Activated T-cell treated with anti-CD3 and anti-CD28 coated beads, Interleukin-2, amount 50 U/mL, for 4 hours (primary cell): ENCODE measurements around the gene PRKD1. TPM values are rescaled to one million over a fixed set of nuclear protein-coding genes. Genes with fewer than 3 reads are reported as not detected.

Experiments
- ATAC-seq, 2 donors: fragments of 200-7000 bp; cut with Tn5 transposase; one replicate each; pipeline ENCODE4 v1.10.0; 2021
- DNase-seq: peaks from one replicate; pipeline ENCODE4 v3.0.0-alpha.2; 2020
- H3K27me3 Mint-ChIP-seq: one replicate; pipeline ENCODE4 v1.8.0; 2021; ENCODE audit warnings: low read depth, mixed read lengths
- H3K36me3 Mint-ChIP-seq: one replicate; pipeline ENCODE4 v1.8.0; 2022; ENCODE audit warnings: mixed read lengths; ENCODE audit not compliant: insufficient read depth
- H3K4me1 Mint-ChIP-seq: one replicate; pipeline ENCODE4 v1.8.0; 2021; ENCODE audit warnings: low read depth, mixed read lengths
- H3K4me3 Mint-ChIP-seq: one replicate; pipeline ENCODE4 v1.8.0; 2021; ENCODE audit warnings: mild to moderate bottlenecking, moderate library complexity, mixed read lengths
- H3K9me3 Mint-ChIP-seq: one replicate; pipeline ENCODE4 v1.8.0; 2021; ENCODE audit warnings: mixed read lengths
- total RNA-seq, 3 donors: library from RNA; stranded (reverse); gene quantifications; one replicate each; pipeline ENCODE4 v1.2.1, GENCODE V29; 2021

Gene PRKD1
- total RNA-seq, 3 donors from 2014 or later = 0.11 TPM; not detected in 2

DNA sequence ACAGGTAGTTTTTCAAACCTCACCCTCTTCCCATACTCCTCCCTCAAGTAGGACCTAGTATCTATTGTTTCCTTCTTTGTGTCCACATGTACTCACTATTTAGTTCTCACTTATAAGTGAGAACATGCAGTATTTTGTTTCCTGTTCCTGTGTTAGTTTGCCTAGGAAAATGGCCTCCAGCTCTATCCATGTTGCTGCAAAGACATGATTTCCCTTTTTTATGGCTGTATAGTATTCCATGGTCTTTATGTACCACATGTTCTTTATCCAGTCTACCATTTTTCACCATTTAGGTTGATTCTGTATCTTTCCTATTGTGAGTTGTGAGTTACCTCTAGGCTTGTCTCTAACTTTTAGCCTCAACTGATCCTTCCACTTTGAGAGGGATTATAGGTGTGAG, 310.7 kb downstream of the PRKD1 start:
- DNase-seq = no peak
- Mint-ChIP-seq H3K36me3 (no peaks in the 10 kb centered on the region), H3K4me3 (no peak overlapping the region), H3K27me3 (no peaks in the 10 kb centered on the region), H3K4me1 (no peaks in the 10 kb centered on the region), H3K9me3 (peaks cover 18% of the 10 kb centered on the region)
- ATAC-seq = no peak

DNA sequence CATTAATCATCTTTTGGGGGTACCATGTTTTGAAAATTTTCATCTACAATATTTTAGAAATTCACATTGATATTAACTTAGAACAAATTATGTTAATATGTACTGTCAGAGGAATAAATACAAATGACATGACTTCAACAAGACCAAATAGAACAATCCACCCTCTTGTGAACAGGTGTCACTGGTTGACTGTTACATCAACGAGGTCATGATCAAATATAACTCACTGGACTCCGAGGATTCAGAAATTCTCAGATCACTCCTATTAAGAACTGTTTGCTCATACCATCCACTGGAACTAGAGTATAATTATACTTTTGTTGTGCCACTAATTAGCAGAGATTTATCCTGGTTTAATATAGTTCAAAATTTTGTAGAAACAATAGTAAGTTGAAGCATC, 318.8 kb downstream of the PRKD1 start:
- no peaks in the 10 kb centered on the region for H3K4me1 Mint-ChIP-seq
- ATAC-seq (no peak), DNase-seq (no peak)
- peaks cover 22% of the 10 kb centered on the region for H3K9me3 Mint-ChIP-seq
- no peaks in the 10 kb centered on the region for H3K36me3 Mint-ChIP-seq
- no peaks in the 10 kb centered on the region for H3K27me3 Mint-ChIP-seq
- H3K4me3 Mint-ChIP-seq = no peak overlapping the region

DNA sequence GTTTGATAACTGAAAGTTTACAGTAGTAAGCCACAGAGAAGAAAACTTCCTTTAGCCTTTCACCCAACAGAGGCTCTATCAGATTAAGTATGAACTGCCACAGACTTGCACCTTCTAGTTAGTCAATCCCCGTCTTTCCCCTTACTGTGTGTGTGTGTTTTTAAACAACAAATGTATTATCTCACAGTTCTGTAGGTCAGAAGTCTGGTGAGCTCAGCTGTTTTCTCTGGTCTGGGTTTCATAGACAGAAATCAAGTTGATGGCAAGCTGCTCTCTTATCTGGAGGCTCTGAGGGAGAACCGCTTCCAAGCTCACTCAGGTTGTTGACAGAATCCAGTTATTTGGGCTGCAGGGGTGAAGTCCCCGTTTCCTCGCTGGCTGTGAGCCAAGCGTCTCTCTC, 320.5 kb downstream of the PRKD1 start:
- DNase-seq (no peak), ATAC-seq (no peak)
- H3K36me3 Mint-ChIP-seq = no peaks in the 10 kb centered on the region
- H3K4me3 Mint-ChIP-seq = no peak overlapping the region
- H3K4me1 Mint-ChIP-seq = no peaks in the 10 kb centered on the region
- peaks cover 22% of the 10 kb centered on the region for H3K9me3 Mint-ChIP-seq
- H3K27me3 Mint-ChIP-seq = no peaks in the 10 kb centered on the region

DNA sequence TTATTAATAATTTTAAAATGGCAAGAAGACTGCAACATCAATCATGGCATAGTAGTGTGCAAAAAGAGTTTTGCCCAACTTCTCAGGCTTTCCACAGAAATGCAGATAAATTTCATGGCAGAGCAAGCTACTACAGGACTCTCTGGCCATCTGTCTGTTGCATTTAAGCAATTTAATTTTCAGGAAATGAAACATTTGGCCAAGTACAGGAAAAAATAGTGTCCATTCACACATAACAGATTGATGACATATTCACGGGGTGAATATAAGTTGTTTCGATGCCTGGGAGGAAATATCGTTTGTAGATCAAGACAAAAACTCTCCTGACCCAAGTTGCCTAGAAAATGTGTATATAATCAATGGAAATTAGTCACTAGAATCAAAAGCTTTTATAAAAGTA, 324.0 kb downstream of the PRKD1 start:
- peaks cover 22% of the 10 kb centered on the region for H3K9me3 Mint-ChIP-seq
- no peak for DNase-seq
- H3K36me3 Mint-ChIP-seq = no peaks in the 10 kb centered on the region
- H3K4me1 Mint-ChIP-seq = no peaks in the 10 kb centered on the region
- H3K27me3 Mint-ChIP-seq = no peaks in the 10 kb centered on the region
- no peak overlapping the region for H3K4me3 Mint-ChIP-seq
- ATAC-seq = no peak

- peaks cover 16% of the 10 kb centered on the region for H3K9me3 Mint-ChIP-seq
Observed at GRCh38 chr14:29601616-29602015, 326.0 kb downstream of the PRKD1 start.

DNA sequence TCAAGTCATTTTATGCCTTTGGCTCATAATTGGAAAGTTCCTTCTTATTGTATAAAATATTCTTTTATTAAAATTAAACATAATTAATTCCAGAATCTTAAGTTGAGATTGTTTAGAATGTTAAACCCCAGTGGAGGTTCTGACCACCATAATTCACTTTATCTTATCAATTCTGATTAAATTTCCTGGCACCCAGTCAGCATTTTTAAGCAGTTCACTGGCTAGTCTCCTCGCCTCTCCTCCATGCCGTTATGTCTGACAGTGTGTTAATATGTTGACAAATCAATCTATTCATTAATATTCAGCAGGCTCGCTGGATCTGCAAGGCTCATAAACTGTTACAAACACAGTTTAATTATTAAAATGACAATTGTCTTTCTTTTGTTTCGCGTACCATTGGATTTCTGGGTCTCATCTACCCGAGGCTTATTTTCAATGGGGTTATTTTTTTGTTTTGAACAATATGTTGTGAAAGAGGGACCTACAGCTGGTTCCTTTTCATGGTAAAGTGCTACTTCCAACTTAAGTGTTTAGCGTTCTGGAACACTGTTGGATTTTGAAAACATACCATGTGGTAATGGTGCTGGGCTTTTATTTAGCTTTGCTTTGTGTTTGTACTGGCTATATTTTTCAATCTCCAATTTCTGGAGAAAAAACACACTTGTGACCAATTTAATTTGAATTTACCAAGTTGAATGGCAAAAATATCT, 339.7 kb downstream of the PRKD1 start:
- H3K27me3 Mint-ChIP-seq = no peaks in the 10 kb centered on the region
- H3K4me3 Mint-ChIP-seq = no peak overlapping the region

More at GRCh38 chr14:29601616-29602015, 326.0 kb downstream of the PRKD1 start:
- DNase-seq (no peak), ATAC-seq (no peak)
- no peaks in the 10 kb centered on the region for H3K4me1 Mint-ChIP-seq
- H3K36me3 Mint-ChIP-seq = no peaks in the 10 kb centered on the region
- H3K27me3 Mint-ChIP-seq = no peaks in the 10 kb centered on the region
- H3K4me3 Mint-ChIP-seq = no peak overlapping the region

DNA sequence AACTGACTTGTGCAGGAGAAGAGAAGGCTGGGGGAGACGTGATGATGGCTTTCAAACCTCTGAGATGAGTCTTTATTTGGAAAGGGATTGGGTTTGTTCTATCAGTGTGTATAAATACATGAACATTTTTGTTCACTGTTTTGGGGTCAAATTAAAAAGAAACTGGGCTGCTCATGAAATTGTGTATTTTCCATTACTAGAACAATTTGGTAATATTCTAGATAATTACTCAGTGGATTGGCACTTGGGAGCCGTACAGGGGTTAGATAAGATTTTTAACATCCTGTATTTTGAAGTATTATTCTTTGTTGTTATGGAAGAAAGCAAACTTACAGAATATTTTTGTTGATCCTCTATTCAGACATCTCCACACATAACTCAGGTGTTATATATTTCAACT, 340.6 kb downstream of the PRKD1 start:
- Mint-ChIP-seq H3K27me3 (no peaks in the 10 kb centered on the region), H3K4me1 (no peaks in the 10 kb centered on the region), H3K36me3 (no peaks in the 10 kb centered on the region), H3K9me3 (peaks cover 9% of the 10 kb centered on the region), H3K4me3 (no peak overlapping the region)
- DNase-seq (no peak), ATAC-seq (no peak)

More for the DNA sequence above, 339.7 kb downstream of the PRKD1 start:
- Mint-ChIP-seq H3K36me3 (no peaks in the 10 kb centered on the region), H3K4me1 (no peaks in the 10 kb centered on the region), H3K9me3 (peaks cover 9% of the 10 kb centered on the region)
- ATAC-seq (no peak), DNase-seq (no peak)

GRCh38 chr14:29584992-29585391, 342.7 kb downstream of the PRKD1 start:
- no peak for ATAC-seq
- H3K36me3 Mint-ChIP-seq = no peaks in the 10 kb centered on the region
- H3K27me3 Mint-ChIP-seq = no peaks in the 10 kb centered on the region
- no peak for DNase-seq
- no peak overlapping the region for H3K4me3 Mint-ChIP-seq
- H3K9me3 Mint-ChIP-seq = peaks cover 9% of the 10 kb centered on the region
- no peaks in the 10 kb centered on the region for H3K4me1 Mint-ChIP-seq

DNA sequence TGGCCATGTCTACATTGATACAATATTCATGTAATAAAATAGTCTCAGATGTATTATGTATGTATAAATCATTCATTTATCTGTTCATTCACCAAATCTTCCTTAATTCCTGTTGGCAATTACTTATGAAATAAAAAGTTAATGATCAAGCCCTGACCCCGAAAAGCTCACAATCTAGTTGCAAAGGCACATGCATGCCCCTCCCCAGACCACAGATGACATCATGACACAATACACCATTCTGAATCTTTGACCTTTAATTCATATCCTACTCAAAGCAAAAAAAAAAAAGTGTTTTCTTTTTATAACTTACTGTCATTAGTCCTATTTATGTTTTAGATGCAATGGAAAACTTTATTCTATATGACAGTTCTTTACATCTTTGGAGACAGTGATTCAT, 346.9 kb downstream of the PRKD1 start:
- Mint-ChIP-seq H3K27me3 (no peaks in the 10 kb centered on the region), H3K36me3 (no peaks in the 10 kb centered on the region), H3K4me1 (no peaks in the 10 kb centered on the region), H3K4me3 (no peak overlapping the region), H3K9me3 (peaks cover 5% of the 10 kb centered on the region)
- DNase-seq (no peak), ATAC-seq (no peak)

DNA sequence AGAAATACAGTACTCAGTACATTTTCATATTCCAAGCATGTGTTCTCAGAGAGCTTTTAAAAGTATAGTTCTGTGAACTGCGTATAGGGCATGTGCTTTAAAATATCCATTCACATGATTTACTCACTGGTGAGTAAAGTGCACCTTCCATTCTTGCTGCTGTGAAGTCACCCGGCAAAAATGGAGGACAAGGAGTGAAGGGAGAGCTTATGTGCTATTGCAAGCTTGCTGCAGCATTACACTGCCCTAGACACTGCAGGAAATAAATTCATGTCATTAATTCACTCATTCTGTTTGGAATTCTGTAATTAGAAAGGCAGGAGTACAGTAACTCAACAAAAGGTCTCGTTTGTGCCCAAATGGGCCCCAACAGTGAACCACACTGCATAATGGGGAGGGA, 347.8 kb downstream of the PRKD1 start:
- no peak overlapping the region for H3K4me3 Mint-ChIP-seq
- no peaks in the 10 kb centered on the region for H3K27me3 Mint-ChIP-seq
- peaks cover 6% of the 10 kb centered on the region for H3K9me3 Mint-ChIP-seq
- no peaks in the 10 kb centered on the region for H3K4me1 Mint-ChIP-seq
- DNase-seq (no peak), ATAC-seq (no peak)
- no peaks in the 10 kb centered on the region for H3K36me3 Mint-ChIP-seq

GRCh38 chr14:29576927-29577326, 350.7 kb downstream of the PRKD1 start:
- DNase-seq (no peak), ATAC-seq (no peak)
- no peaks in the 10 kb centered on the region for H3K27me3 Mint-ChIP-seq
- no peaks in the 10 kb centered on the region for H3K36me3 Mint-ChIP-seq
- H3K9me3 Mint-ChIP-seq = peaks cover 27% of the 10 kb centered on the region
- no peaks in the 10 kb centered on the region for H3K4me1 Mint-ChIP-seq
- H3K4me3 Mint-ChIP-seq = no peak overlapping the region

DNA sequence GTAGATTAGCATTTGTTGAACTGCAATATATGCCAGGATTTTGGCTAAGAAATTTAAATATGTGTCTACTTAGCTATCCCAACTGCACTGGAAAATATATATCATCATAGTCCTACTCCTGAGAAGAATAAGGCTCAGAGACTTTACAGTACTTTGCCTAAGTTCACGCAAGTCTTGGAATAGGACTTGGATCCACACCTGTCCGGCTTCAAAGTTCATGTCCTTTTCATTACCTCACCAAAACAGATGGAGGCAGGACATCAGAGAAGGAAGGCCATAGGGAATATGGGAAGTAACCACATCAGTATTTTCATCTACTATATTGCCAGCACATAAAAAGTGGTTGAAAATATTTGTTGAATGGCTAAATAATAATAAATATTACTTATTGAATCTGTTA, 358.5 kb downstream of the PRKD1 start:
- DNase-seq = no peak
- H3K4me1 Mint-ChIP-seq = no peaks in the 10 kb centered on the region
- H3K9me3 Mint-ChIP-seq = peaks cover 42% of the 10 kb centered on the region
- no peak overlapping the region for H3K4me3 Mint-ChIP-seq
- no peaks in the 10 kb centered on the region for H3K36me3 Mint-ChIP-seq
- no peaks in the 10 kb centered on the region for H3K27me3 Mint-ChIP-seq
- no peak for ATAC-seq

GRCh38 chr14:29566194-29566593, 361.5 kb downstream of the PRKD1 start:
- no peak for ATAC-seq
- Mint-ChIP-seq H3K36me3 (no peaks in the 10 kb centered on the region), H3K27me3 (no peaks in the 10 kb centered on the region), H3K4me3 (no peak overlapping the region), H3K9me3 (peaks cover 22% of the 10 kb centered on the region), H3K4me1 (no peaks in the 10 kb centered on the region)
- no peak for DNase-seq

DNA sequence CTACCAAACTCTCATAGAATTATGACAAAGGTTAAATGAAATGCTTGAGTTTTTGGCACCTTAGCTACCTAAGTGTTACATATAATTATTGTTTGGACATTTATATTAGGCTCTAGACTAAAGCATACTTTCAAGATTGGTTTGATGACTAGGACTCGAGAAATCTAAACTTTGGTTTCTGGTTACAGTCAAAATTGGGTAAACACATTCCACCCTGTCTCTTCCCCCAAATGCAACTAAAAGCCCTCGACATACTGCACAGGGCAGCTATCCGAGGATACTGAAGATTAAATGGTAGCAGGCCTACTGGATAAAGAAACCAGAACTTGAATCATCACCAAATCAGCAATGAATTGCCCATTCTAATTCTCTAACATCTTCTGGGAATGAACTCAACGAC, 369.1 kb downstream of the PRKD1 start:
- Mint-ChIP-seq H3K4me3 (no peak overlapping the region), H3K9me3 (no peaks in the 10 kb centered on the region)

GRCh38 chr14:29554335-29554734, 373.3 kb downstream of the PRKD1 start:
- no peak for ATAC-seq
- no peak for DNase-seq
- no peak overlapping the region for H3K4me3 Mint-ChIP-seq
- H3K27me3 Mint-ChIP-seq = no peaks in the 10 kb centered on the region
- no peaks in the 10 kb centered on the region for H3K9me3 Mint-ChIP-seq
- H3K36me3 Mint-ChIP-seq = no peaks in the 10 kb centered on the region
- H3K4me1 Mint-ChIP-seq = no peaks in the 10 kb centered on the region

More for the DNA sequence above, 369.1 kb downstream of the PRKD1 start:
- Mint-ChIP-seq H3K4me1 (no peaks in the 10 kb centered on the region), H3K27me3 (no peaks in the 10 kb centered on the region), H3K36me3 (no peaks in the 10 kb centered on the region)
- ATAC-seq = no peak
- DNase-seq = no peak
